Keratinocyte (primary cell): Measurements from ENCODE around the gene DMRTA2.

Source experiments
- EZH2 ChIP-seq: IDR thresholded peaks from one replicate; pipeline ENCODE4 v1.6.1; 2012; ENCODE audit warnings: inconsistent platforms, mild to moderate bottlenecking, low read length, moderate library complexity
- TF ChIP-seq, protein P1 (sequence below), 3 experiments: IDR thresholded peaks in 1 of 3; conservative IDR thresholded peaks in 1 of 3; optimal IDR thresholded peaks in 1 of 3; 2 replicates in 2 of 3; 3 replicates in 1 of 3; pipeline versions ENCODE3 to v1.5.1; 2011; ENCODE audit warnings: low read length in 3 of 3, mild to moderate bottlenecking in 3 of 3, moderate library complexity in 2 of 3, control low read depth in 1 of 3, inconsistent platforms in 1 of 3; ENCODE audit not compliant: insufficient read depth in 2 of 3; ENCODE audit errors: extremely low read depth in 1 of 3

DNA sequence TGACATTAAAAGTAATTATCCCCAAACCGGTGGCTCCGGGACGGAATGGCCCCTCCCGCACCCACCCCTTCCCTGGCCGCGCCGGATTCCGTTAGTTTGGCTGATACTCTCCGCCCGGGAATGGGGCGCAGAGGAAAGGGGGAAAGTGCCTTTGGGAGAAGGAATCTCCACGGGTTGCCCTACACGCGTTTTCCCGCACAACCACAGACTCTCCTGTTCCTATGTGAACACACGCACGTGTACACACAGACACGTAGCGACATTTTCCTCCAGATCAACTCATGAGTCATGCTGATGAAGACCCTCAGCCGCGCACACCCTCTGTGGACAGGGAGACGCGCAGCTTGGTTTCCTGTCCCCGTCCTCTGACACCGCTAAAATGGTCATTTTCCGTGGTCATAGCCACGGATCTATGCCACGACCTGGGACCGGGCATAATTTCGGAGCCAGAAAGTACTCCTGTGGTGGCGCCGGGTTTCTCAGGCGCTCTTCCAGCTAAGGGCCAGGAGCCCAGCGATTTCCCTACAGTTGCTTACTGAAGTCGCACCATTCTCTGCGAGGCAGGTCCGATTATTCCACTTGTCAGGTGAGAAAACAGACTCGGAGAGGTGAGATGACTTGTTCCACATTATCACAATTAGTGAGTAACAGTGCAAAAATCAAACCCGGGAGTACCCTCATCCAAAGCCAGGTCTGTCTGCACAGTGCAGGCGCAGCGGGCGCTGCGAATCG is 4.0 kb upstream of the DMRTA2 start:
- TF ChIP-seq, protein P1, sequence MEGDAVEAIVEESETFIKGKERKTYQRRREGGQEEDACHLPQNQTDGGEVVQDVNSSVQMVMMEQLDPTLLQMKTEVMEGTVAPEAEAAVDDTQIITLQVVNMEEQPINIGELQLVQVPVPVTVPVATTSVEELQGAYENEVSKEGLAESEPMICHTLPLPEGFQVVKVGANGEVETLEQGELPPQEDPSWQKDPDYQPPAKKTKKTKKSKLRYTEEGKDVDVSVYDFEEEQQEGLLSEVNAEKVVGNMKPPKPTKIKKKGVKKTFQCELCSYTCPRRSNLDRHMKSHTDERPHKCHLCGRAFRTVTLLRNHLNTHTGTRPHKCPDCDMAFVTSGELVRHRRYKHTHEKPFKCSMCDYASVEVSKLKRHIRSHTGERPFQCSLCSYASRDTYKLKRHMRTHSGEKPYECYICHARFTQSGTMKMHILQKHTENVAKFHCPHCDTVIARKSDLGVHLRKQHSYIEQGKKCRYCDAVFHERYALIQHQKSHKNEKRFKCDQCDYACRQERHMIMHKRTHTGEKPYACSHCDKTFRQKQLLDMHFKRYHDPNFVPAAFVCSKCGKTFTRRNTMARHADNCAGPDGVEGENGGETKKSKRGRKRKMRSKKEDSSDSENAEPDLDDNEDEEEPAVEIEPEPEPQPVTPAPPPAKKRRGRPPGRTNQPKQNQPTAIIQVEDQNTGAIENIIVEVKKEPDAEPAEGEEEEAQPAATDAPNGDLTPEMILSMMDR (optimal IDR thresholded peaks at IDR 0.05 in 1 of 3, IDR thresholded peaks at IDR 0.05 in 1 of 3, conservative IDR thresholded peaks at IDR 0.05 in 1 of 3; ENCODE audit: extremely low read depth in 1 of 3, insufficient read depth in 2 of 3, low read length in 3 of 3), result no peak
- peak; percentile 97 for TF ChIP-seq EZH2
